Lower leg skin (tissue), 4 donors: Measurements from ENCODE around the gene CHST8. TPM values are rescaled to one million over a fixed set of nuclear protein-coding genes. Genes with fewer than 3 reads are reported as not detected.

Experiments used
- DNase-seq, 2 donors: peaks; one replicate each; pipeline ENCODE4 v3.0.0-alpha.2; 2019; ENCODE audit warnings: low spot score in 2 of 2
- H3K4me3 ChIP-seq: fragments of 200-600 bp; sonication (generic); 2 replicates; pipeline ENCODE4 v1.5.1; 2017; ENCODE audit warnings: mild to moderate bottlenecking, low read depth; ENCODE audit not compliant: poor library complexity, severe bottlenecking
- POLR2A ChIP-seq, 2 donors: fragments of 450-650 bp; IDR thresholded peaks; one replicate each; pipeline ENCODE4 v1.6.1; 2016 to 2017; ENCODE audit warnings: antibody characterized with exemption in 2 of 2, mild to moderate bottlenecking in 1 of 2, moderate library complexity in 1 of 2
- WGBS, 2 donors: methylation state at CpG; one replicate each; pipeline ENCODE4 v1.1.5; 2018; 5-methylcytosine and 5-hydroxymethylcytosine counted together
- intact Hi-C: fragments of 100-400 bp; cut with DNase I; formaldehyde crosslinking; loops from one replicate; pipeline ENCODE4 v1.15.0; 2023; ENCODE audit warnings: low total_unique reads
- total RNA-seq, 4 donors: library from RNA; depleted of rRNA; stranded (reverse); fragments of >200 nt; gene quantifications; one replicate each; pipeline ENCODE4 v1.1.0, GENCODE V29; 2016
- TF ChIP-seq, protein P1 (sequence below), 3 donors: fragments of 450-650 bp; IDR thresholded peaks; one replicate each; pipeline ENCODE4 v1.5.1; 2016; ENCODE audit warnings: antibody characterized with exemption in 3 of 3, mild to moderate bottlenecking in 3 of 3, moderate library complexity in 2 of 3

CHST8 gene
- total RNA-seq, 4 donors from 2014 or later = 0.19 to 1.6 (median 0.37) TPM; not detected in 1

DNA sequence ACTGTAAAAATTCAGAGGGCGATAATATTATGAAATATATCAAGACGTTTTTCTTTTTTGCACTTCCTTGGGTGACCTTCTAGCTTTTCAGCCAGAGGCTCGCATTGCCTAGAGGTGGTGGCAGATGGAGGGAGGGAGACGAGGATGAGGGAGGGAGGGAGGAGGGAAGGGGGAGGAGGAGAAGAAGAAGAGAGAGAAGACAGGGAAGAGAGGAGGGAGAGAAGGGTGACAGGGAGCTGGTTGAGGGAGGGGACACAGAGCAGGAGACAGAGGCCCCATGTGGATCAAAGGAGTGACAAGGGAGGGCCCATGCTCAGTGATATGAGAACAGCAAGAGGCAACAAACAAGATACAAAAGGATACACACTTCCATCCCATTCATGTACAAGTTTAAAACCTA lies 166.9 kb downstream of the CHST8 start:
- H3K4me3 ChIP-seq = no peak overlapping the region
- intact Hi-C loops = no loop called here
- WGBS, 2 donors = 53 to 58% methylated on average over 4 of the region's 4 CpGs
- TF ChIP-seq, protein P1, sequence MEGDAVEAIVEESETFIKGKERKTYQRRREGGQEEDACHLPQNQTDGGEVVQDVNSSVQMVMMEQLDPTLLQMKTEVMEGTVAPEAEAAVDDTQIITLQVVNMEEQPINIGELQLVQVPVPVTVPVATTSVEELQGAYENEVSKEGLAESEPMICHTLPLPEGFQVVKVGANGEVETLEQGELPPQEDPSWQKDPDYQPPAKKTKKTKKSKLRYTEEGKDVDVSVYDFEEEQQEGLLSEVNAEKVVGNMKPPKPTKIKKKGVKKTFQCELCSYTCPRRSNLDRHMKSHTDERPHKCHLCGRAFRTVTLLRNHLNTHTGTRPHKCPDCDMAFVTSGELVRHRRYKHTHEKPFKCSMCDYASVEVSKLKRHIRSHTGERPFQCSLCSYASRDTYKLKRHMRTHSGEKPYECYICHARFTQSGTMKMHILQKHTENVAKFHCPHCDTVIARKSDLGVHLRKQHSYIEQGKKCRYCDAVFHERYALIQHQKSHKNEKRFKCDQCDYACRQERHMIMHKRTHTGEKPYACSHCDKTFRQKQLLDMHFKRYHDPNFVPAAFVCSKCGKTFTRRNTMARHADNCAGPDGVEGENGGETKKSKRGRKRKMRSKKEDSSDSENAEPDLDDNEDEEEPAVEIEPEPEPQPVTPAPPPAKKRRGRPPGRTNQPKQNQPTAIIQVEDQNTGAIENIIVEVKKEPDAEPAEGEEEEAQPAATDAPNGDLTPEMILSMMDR (IDR thresholded peaks at IDR 0.05) = no peak
- no peak for TF ChIP-seq POLR2A (IDR thresholded peaks at IDR 0.05)
- no peak for DNase-seq

DNA sequence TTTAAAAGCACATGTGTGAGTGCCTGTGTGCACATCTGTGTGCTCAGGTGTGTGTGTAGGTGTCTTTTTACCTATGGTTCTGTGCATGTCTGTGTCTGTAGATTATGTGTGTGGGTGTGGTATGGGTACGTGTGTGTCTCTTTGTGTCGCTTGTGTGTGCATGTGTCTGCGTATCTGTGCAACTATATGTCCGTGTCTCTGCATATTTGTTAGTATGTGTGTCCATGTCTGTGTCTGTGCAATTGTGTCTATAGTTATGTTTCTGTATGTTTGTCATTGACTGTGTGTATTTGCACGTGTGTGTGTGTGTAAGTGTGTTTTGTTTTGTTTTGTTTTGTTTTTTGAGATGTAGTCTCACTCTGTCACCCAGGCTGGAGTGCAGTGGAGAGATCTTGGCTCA lies 167.6 kb downstream of the CHST8 start:
- DNase-seq = no peak
- WGBS, 2 donors = 72 to 74% methylated on average over 5 of the region's 5 CpGs
- no peak for TF ChIP-seq POLR2A (IDR thresholded peaks at IDR 0.05)
- TF ChIP-seq, protein P1 (IDR thresholded peaks at IDR 0.05) = no peak
- H3K4me3 ChIP-seq = no peak overlapping the region
- intact Hi-C loops = no loop called here

DNA sequence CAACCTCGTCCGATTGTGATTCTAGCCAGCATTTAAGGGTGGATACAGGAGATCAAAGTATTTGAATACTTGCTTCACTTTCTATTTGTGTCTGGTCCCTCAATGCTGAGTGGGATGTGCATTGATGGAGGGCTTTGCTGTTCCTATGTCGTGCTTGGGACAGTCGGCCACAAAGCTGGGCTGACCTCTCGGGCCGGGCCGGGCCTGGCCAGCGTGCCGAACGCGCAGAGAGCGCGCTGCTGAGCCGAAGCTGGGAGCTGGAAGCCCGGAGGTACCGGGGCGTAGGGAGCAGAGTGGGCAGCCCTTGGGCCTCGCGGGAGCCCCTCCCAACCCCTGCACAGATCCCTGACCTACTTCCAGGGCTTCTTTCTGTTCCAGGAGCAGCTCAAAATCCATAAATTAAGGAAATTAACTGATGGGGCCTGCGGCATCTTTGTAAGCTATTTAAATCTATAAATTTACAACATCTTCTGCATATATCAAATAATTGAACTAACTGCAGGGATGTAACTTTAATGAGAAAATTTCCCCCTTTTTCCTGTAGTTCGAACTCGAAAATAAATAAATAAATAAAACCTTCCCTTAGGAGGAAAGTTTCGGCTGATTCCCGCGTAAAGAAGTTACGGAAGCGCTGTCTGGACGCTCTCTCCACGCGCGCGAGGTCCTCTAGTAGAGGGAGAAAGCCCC lies 173.1 kb downstream of the CHST8 start:
- no peak for DNase-seq
- H3K4me3 ChIP-seq = peak overlapping the region; percentile 54
- TF ChIP-seq POLR2A (IDR thresholded peaks at IDR 0.05) = no peak
- TF ChIP-seq, protein P1 (IDR thresholded peaks at IDR 0.05) = no peak
- WGBS, 2 donors = 18 to 30% methylated on average over 26 to 32 of the region's 32 CpGs
- intact Hi-C loops = loop anchor here (5.0 to 10.0 kb wide), 2 partner anchors 80 to 202 kb away; no protein-coding TSS in a partner anchor

DNA sequence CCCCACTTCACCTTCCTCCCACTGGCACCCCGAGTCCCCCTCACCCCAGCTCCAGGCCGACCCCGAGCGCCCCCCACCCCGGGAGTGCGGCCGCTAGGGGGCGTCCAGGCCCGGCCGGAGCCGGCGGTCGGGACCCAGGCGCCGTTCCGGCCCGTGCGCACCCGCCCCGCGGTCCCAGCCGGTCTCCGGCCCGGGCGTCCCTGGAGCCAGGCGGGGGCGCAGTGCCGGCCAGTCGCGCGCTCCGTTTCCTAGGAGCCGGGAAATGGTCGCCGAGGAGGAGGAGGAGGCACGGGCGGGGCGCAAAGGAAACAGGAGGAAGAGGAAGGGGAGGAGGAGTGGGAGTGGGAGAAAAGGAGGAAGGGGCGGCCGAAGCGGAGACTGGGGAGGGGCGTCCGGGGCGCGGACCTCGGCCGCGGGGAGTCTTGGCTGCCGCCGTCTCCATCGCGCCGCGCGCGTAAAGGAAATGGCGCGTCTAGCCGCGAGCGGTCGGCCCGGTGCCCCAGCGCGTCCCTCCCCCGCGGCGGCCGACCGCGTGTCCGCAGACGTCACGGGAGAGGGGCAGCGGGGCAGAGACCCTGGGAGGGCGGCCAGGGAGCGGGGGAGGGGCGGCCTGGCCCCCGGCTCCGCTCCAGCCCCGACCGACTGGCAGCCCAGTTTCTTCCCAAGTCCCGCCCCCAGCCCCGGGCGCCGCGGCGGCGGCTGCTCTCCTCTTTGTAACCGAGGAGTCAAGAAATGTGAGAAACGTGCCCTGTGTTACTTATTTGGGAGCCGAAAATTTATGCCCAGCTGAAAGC lies 173.8 kb downstream of the CHST8 start:
- TF ChIP-seq, protein P1 (IDR thresholded peaks at IDR 0.05) = no peak
- TF ChIP-seq POLR2A (IDR thresholded peaks at IDR 0.05) = no peak
- intact Hi-C loops = loop anchor here (10.0 kb wide), 1 partner anchor 79 kb away; no protein-coding TSS in a partner anchor
- 0 to 1% methylated on average over 61 to 64 of the region's 92 CpGs for WGBS, 2 donors
- H3K4me3 ChIP-seq = peak overlapping the region; percentile 54
- peak; percentile 63 to 94 for DNase-seq

DNA sequence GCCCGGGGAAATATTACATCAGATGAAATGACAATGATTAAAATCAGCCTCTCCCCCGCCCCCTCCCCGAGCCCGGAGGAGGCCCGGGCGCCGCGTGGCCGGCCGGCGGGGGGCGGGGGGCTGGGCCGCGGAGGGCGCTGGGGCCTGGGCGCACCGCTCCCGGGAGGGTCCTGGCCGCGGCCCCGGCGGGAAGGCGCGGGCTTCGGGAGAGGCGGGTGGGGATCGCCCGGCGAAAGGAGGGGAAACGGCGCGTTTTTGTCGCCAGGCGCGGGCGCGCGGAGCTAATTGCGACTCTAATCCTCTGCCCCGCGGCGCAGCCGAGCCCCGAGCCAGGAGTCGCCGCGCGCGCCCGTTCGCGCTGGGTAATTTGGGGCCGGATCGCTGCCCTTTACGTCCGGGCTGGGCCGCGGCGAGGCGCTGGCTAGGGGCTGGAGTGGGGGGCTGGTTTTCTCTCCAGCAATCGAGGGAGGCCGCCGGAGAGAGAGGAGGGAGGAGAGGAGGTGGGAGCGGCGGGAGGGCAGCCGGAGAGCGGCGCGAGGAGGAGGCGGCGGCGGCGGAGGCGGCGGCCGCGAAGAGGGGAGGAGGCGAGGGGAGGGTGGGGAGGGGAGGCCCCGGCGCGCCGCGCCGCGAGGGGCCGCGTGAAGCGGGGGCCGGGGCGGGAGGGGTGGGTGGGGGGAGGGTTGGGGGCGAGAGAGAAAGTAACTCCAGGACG lies 174.6 kb downstream of the CHST8 start, which contains the start of gene KCTD15:
Gene KCTD15 (plus strand): TSS at position 707 of the 712 bp plus-strand sequence. CDS start 3,585 bp downstream, outside the sequence.
- TF ChIP-seq POLR2A (IDR thresholded peaks at IDR 0.05) = no peak
- TF ChIP-seq, protein P1 (IDR thresholded peaks at IDR 0.05) = no peak
- WGBS, 2 donors = 0% methylated on average over 49 of the region's 92 CpGs
- DNase-seq = no peak

More for the DNA sequence above, 174.6 kb downstream of the CHST8 start, which contains the start of gene KCTD15:
- intact Hi-C loops = loop anchor here (10.0 kb wide), 1 partner anchor 78 kb away; no protein-coding TSS in a partner anchor
- peak within 1 kb of the TSS; percentile 57 for H3K4me3 ChIP-seq
